RWPE1 (cell line): ENCODE results near the gene IGFBP6.

Experiments
- CTCF ChIA-PET: fragments of 350-600 bp; sonication (Branson Sonifier 250); formaldehyde crosslinking; extraction: SDS; loops from one replicate; lab custom pipeline; 2021; lab: Yijun Ruan, JAX
- POLR2A ChIA-PET: fragments of 400-600 bp; formaldehyde crosslinking; extraction: SDS; loops from one replicate; lab custom pipeline; 2020; ENCODE audit warnings: antibody characterized with exemption; ENCODE audit not compliant: low non-redundant PET; lab: Yijun Ruan, JAX
- DNase-seq: peaks from one replicate; pipeline ENCODE4 v3.0.0; 2012; ENCODE audit warnings: low spot score
- H3K27ac ChIP-seq: fragments of 450-650 bp; 2 replicates; pipeline ENCODE4 v1.5.1; 2017
- CTCF ChIP-seq: fragments of 450-650 bp; conservative IDR thresholded peaks from 2 replicates; pipeline ENCODE4 v1.5.1; 2017; ENCODE audit warnings: low read depth, mild to moderate bottlenecking

The IGFBP6 gene

GRCh38 chr12:53051058-53051880, 46.2 kb upstream of the IGFBP6 start:
- ChIA-PET CTCF (no interaction called here), POLR2A (no interaction called here)
- no peak for DNase-seq
- H3K27ac ChIP-seq, result peak overlapping the region; percentile 99
- TF ChIP-seq CTCF, result no peak

- CTCF ChIA-PET, result no interaction called here
- TF ChIP-seq CTCF, result no peak
- peak overlapping the region; percentile 99 for H3K27ac ChIP-seq
Measured at GRCh38 chr12:53051881-53052412, 45.5 kb upstream of the IGFBP6 start.

GRCh38 chr12:53052419-53053217, 44.8 kb upstream of the IGFBP6 start:
- CTCF ChIA-PET, result interaction anchor here (0.6 to 3.4 kb wide), 6 partner anchors 9 to 158 kb away, joined by 3 to 32 read pairs (median 4); no protein-coding TSS in a partner anchor
- POLR2A ChIA-PET, result no interaction called here
- no peak for TF ChIP-seq CTCF
- peak overlapping the region; percentile 99 for H3K27ac ChIP-seq
- DNase-seq, result no peak

More at GRCh38 chr12:53051881-53052412, 45.5 kb upstream of the IGFBP6 start:
- no peak for DNase-seq
- POLR2A ChIA-PET, result no interaction called here

- TF ChIP-seq CTCF, result peak; percentile 68
- POLR2A ChIA-PET, result interaction anchor here (0.6 kb wide), 1 partner anchor 46 kb away, joined by 7 read pairs; no protein-coding TSS in a partner anchor
- no peak for DNase-seq
- CTCF ChIA-PET, result interaction anchor here (0.6 to 3.4 kb wide), 21 partner anchors 8 to 1021 kb away, joined by 3 to 32 read pairs (median 4); partner anchors contain the start of gene SOAT2
- peak overlapping the region; percentile 99 for H3K27ac ChIP-seq
Measured at GRCh38 chr12:53053218-53054111, 44.0 kb upstream of the IGFBP6 start.

- peak overlapping the region; percentile 99 for H3K27ac ChIP-seq
- ChIA-PET CTCF (interaction anchor here (0.6 to 3.4 kb wide), 18 partner anchors 9 to 1022 kb away, joined by 3 to 32 read pairs (median 4); partner anchors contain the start of gene SOAT2), POLR2A (interaction anchor here (0.6 kb wide), 2 partner anchors 45 to 668 kb away, joined by 3 to 7 read pairs; no protein-coding TSS in a partner anchor)
- TF ChIP-seq CTCF, result no peak
- DNase-seq, result peak; percentile 94
Measured at GRCh38 chr12:53054112-53054878, 43.2 kb upstream of the IGFBP6 start.
